GM12878 (cell line): ENCODE data around the gene KDM6A. TPM values are rescaled to one million over a fixed set of nuclear protein-coding genes. Genes with fewer than 3 reads are reported as not detected.

Source experiments
- ATF7 ChIP-seq: fragments of 450-650 bp; IDR thresholded peaks from 2 replicates; pipeline ENCODE4 v1.6.1; 2016; ENCODE audit warnings: low read depth, mild to moderate bottlenecking
- BCL11A ChIP-seq: IDR thresholded peaks from 2 replicates; pipeline ENCODE4 v1.6.1; 2011; ENCODE audit warnings: low read depth, low read length
- CEBPB ChIP-seq, 2 experiments: fragments of 150-350 bp in 1 of 2; IDR thresholded peaks; 2 replicates each; pipeline ENCODE4 v1.6.1; 2012 to 2014; ENCODE audit warnings: low read depth in 2 of 2, low read length in 2 of 2, borderline replicate concordance in 1 of 2, inconsistent platforms in 1 of 2
- CHD1 ChIP-seq: IDR thresholded peaks from 2 replicates; pipeline ENCODE4 v1.6.1; 2012; ENCODE audit warnings: low read depth, low read length, improper control_type of control experiment
- CTCF ChIP-seq, 3 experiments: IDR thresholded peaks in 2 of 3; conservative IDR thresholded peaks in 1 of 3; 2 replicates each; pipeline ENCODE4 v1.5.1; 2011; ENCODE audit warnings: low read depth in 3 of 3, low read length in 3 of 3, mild to moderate bottlenecking in 3 of 3, control low read depth in 2 of 3, moderate library complexity in 2 of 3, inconsistent platforms in 1 of 3, mixed read lengths in 1 of 3; ENCODE audit not compliant: control insufficient read depth in 2 of 3, insufficient read depth in 1 of 3; ENCODE audit errors: extremely low read depth in 1 of 3
- ESRRA ChIP-seq: IDR thresholded peaks from 2 replicates; pipeline ENCODE4 v1.6.1; 2012; ENCODE audit warnings: mild to moderate bottlenecking, low read length, improper control_type of control experiment
- EZH2 ChIP-seq: IDR thresholded peaks from 2 replicates; pipeline ENCODE4 v1.6.1; 2012; ENCODE audit warnings: low read depth, mild to moderate bottlenecking, control low read depth, inconsistent platforms, low read length, borderline replicate concordance; ENCODE audit not compliant: control insufficient read depth
- FOS ChIP-seq: IDR thresholded peaks from 3 replicates; pipeline ENCODE4 v1.6.1; 2011; ENCODE audit warnings: borderline replicate concordance; ENCODE audit not compliant: insufficient read length; ENCODE audit errors: extremely low read depth
- FOXM1 ChIP-seq: IDR thresholded peaks from 2 replicates; pipeline ENCODE4 v1.6.1; 2012; ENCODE audit warnings: low read depth, mild to moderate bottlenecking, inconsistent platforms, low read length, moderate library complexity
- KAT2A ChIP-seq: conservative IDR thresholded peaks from 2 replicates; pipeline ENCODE4 v1.6.1; 2011; ENCODE audit warnings: low read depth, low read length; ENCODE audit not compliant: control insufficient read depth
- MEF2B ChIP-seq: fragments of 450-650 bp; IDR thresholded peaks from 2 replicates; pipeline ENCODE4 v1.6.1; 2018; ENCODE audit warnings: mild to moderate bottlenecking, moderate library complexity; ENCODE audit not compliant: partially characterized antibody, poor library complexity, severe bottlenecking
- NFYB ChIP-seq: IDR thresholded peaks from 2 replicates; pipeline ENCODE4 v1.6.1; 2011; ENCODE audit warnings: low read depth, mild to moderate bottlenecking, low read length, improper control_type of control experiment, moderate library complexity; ENCODE audit not compliant: insufficient read depth
- PAX5 ChIP-seq: IDR thresholded peaks from 2 replicates; pipeline ENCODE4 v1.6.1; 2011; ENCODE audit warnings: low read depth, low read length, borderline replicate concordance
- REST ChIP-seq: IDR thresholded peaks from 2 replicates; pipeline ENCODE4 v1.6.1; 2012; ENCODE audit warnings: mild to moderate bottlenecking, low read depth, low read length
- RUNX3 ChIP-seq: IDR thresholded peaks from 2 replicates; pipeline ENCODE4 v1.6.1; 2012; ENCODE audit warnings: low read length, inconsistent platforms
- SP1 ChIP-seq: IDR thresholded peaks from one replicate; pipeline ENCODE4 v1.6.1; 2011; ENCODE audit warnings: low read depth, low read length
- STAT1 ChIP-seq: fragments of 450-650 bp; conservative IDR thresholded peaks from 2 replicates; pipeline ENCODE4 v1.6.1; 2014; ENCODE audit warnings: antibody characterized with exemption, mild to moderate bottlenecking
- USF1 ChIP-seq: IDR thresholded peaks from 2 replicates; pipeline ENCODE4 v1.6.1; 2011; ENCODE audit warnings: borderline replicate concordance, low read depth, mild to moderate bottlenecking, moderate library complexity, mixed read lengths, low read length; ENCODE audit not compliant: insufficient read depth; ENCODE audit errors: extremely low read length
- WRNIP1 ChIP-seq: IDR thresholded peaks from 2 replicates; pipeline ENCODE4 v1.6.1; 2011; ENCODE audit warnings: low read depth, low read length, improper control_type of control experiment, borderline replicate concordance
- YBX1 ChIP-seq: fragments of 450-650 bp; IDR thresholded peaks from 2 replicates; pipeline ENCODE4 v1.6.1; 2016; ENCODE audit warnings: antibody characterized with exemption
- YY1 ChIP-seq: IDR thresholded peaks from 2 replicates; pipeline ENCODE4 v1.6.1; 2011; ENCODE audit warnings: low read depth, mild to moderate bottlenecking, low read length
- ZBTB33 ChIP-seq: fragments of 450-650 bp; IDR thresholded peaks from 2 replicates; pipeline ENCODE4 v1.6.1; 2017; ENCODE audit warnings: mild to moderate bottlenecking
- polyA plus RNA-seq, 11 experiments: library from polyadenylated mRNA; depleted of rRNA in 4 of 11; unstranded in 6 of 11; stranded (reverse) in 5 of 11; fragments of >200 nt; fragmentation: Nextera tagmentation in 4 of 11; fragmentation: Illumina TruSeq in 1 of 11; extraction: Ambion mirVana in 4 of 11; extraction: Trizol in 1 of 11; gene quantifications; 1 replicate in 1 of 11; 2 replicates in 10 of 11; pipeline versions ENCODE4 v1.2.1 to v1.2.3, GENCODE V29; 2011 to 2016; ENCODE audit warnings: inconsistent platforms in 2 of 11, missing spikeins in 2 of 11, low read depth in 1 of 11
- total RNA-seq, 4 experiments: library from RNA; depleted of rRNA in 3 of 4; stranded (reverse); fragments of >200 nt in 3 of 4; fragmentation: Illumina TruSeq in 1 of 4; extraction: Trizol in 1 of 4; gene quantifications; 2 replicates each; pipeline versions ENCODE4 v1.2.1 to v1.2.3, GENCODE V29; 2013 to 2021

The KDM6A gene
- total and polyA plus RNA-seq, 10 of the 15 experiments (the other 5 are each of a cell fraction or from before 2014, with no cell fraction given): 7.9 to 29.0 (median 20.4) TPM

- TF ChIP-seq STAT1: no peak
- TF ChIP-seq YY1: no peak
- TF ChIP-seq USF1: no peak
- TF ChIP-seq ATF7: peak; percentile 60
- TF ChIP-seq CHD1: no peak
- TF ChIP-seq FOXM1: no peak
- no peak for TF ChIP-seq ZBTB33
- no peak for TF ChIP-seq SP1
- TF ChIP-seq KAT2A: no peak
- TF ChIP-seq MEF2B: no peak
- no peak for TF ChIP-seq ESRRA
- TF ChIP-seq REST: no peak
- TF ChIP-seq WRNIP1: no peak
- TF ChIP-seq CTCF (IDR thresholded peaks at IDR 0.05 in 2 of 3, conservative IDR thresholded peaks at IDR 0.05 in 1 of 3; ENCODE audit: control insufficient read depth in 2 of 3, extremely low read depth in 1 of 3, insufficient read depth in 1 of 3, low read depth in 3 of 3, low read length in 3 of 3): no peak
- no peak for TF ChIP-seq BCL11A
- TF ChIP-seq CEBPB (IDR thresholded peaks at IDR 0.05; ENCODE audit: borderline replicate concordance in 1 of 2, low read depth in 2 of 2, low read length in 2 of 2): 0 out of 4 replicates have a peak, but pooled peaks of 1 of the 2 experiments have one; percentile 2
- TF ChIP-seq EZH2: no peak
- no peak for TF ChIP-seq NFYB
- peak; percentile 67 for TF ChIP-seq RUNX3
- TF ChIP-seq YBX1: no peak
- no peak for TF ChIP-seq PAX5
- no peak for TF ChIP-seq FOS
Observed at GRCh38 chrX:44898411-44899221, 25.6 kb downstream of the KDM6A start (continued).
